Measurements from ENCODE around the gene ZFAND6.
"Not testable (repeated sequence)": the region's sequence is repeated elsewhere in the genome, so short reads cannot be mapped to it uniquely, and the experiment has no call there.

ZFAND6 gene

GRCh38 chr15:80095969-80096368, 36.5 kb downstream of the ZFAND6 start:
- CTCF ChIA-PET: interaction anchor here (0.6 kb wide), 1 partner anchor 169 kb away, joined by 5 read pairs; no protein-coding TSS in a partner anchor
- DNase-seq (ENCODE audit: extremely low spot score): no peak
- no peak for TF ChIP-seq L3MBTL2 (conservative IDR thresholded peaks at IDR 0.05)
- no peak for TF ChIP-seq NFRKB (IDR thresholded peaks at IDR 0.05)
- TF ChIP-seq PKNOX1 (IDR thresholded peaks at IDR 0.05): 0 out of 2 replicates have a peak, but pooled peaks have one; percentile 9
- TF ChIP-seq CTBP1 (IDR thresholded peaks at IDR 0.05; ENCODE audit: borderline replicate concordance): no peak
- no peak for TF ChIP-seq FOXK2 (IDR thresholded peaks at IDR 0.05)
- POLR2A ChIA-PET: no interaction called here

GRCh38 chr15:80098341-80098740, 38.9 kb downstream of the ZFAND6 start:
- DNase-seq (ENCODE audit: extremely low spot score): no peak
- ChIA-PET POLR2A (interaction anchor here (0.9 kb wide), 1 partner anchor 38 kb away, joined by 3 read pairs; no protein-coding TSS in a partner anchor), CTCF (interaction anchor here (0.7 kb wide), 1 partner anchor 10 kb away, joined by 4 read pairs; no protein-coding TSS in a partner anchor)
- no peak for TF ChIP-seq NFRKB (IDR thresholded peaks at IDR 0.05)
- TF ChIP-seq HDGF (IDR thresholded peaks at IDR 0.05; ENCODE audit: borderline replicate concordance): no peak
- no peak for TF ChIP-seq ZNF384 (IDR thresholded peaks at IDR 0.05)
- no peak for TF ChIP-seq PKNOX1 (IDR thresholded peaks at IDR 0.05)
- TF ChIP-seq FOXA1 (IDR thresholded peaks at IDR 0.05): no peak
- TF ChIP-seq L3MBTL2 (conservative IDR thresholded peaks at IDR 0.05): no peak
- no peak for TF ChIP-seq ARNT (IDR thresholded peaks at IDR 0.05)
- no peak for TF ChIP-seq BHLHE40 (IDR thresholded peaks at IDR 0.05; ENCODE audit: borderline replicate concordance)
- TF ChIP-seq LEF1 (IDR thresholded peaks at IDR 0.05; ENCODE audit: borderline replicate concordance): no peak
- TF ChIP-seq TARDBP (IDR thresholded peaks at IDR 0.05): no peak

- POLR2A ChIA-PET: no interaction called here
- DNase-seq (ENCODE audit: extremely low spot score): no peak
- CTCF ChIA-PET: no interaction called here
- TF ChIP-seq L3MBTL2 (conservative IDR thresholded peaks at IDR 0.05) (no peak), CTBP1 (IDR thresholded peaks at IDR 0.05; ENCODE audit: borderline replicate concordance) (no peak), FOXM1 (IDR thresholded peaks at IDR 0.05; ENCODE audit: borderline replicate concordance) (no peak), PKNOX1 (IDR thresholded peaks at IDR 0.05) (no peak), TARDBP (IDR thresholded peaks at IDR 0.05) (no peak), BHLHE40 (IDR thresholded peaks at IDR 0.05; ENCODE audit: borderline replicate concordance) (no peak), ZNF384 (IDR thresholded peaks at IDR 0.05) (no peak), LEF1 (IDR thresholded peaks at IDR 0.05; ENCODE audit: borderline replicate concordance) (no peak), FOXA1 (IDR thresholded peaks at IDR 0.05) (no peak), ARNT (IDR thresholded peaks at IDR 0.05) (no peak), ELF4 (IDR thresholded peaks at IDR 0.05) (no peak), FOXK2 (IDR thresholded peaks at IDR 0.05) (no peak), SUZ12 (IDR thresholded peaks at IDR 0.05) (no peak), NFRKB (IDR thresholded peaks at IDR 0.05) (no peak), HDGF (IDR thresholded peaks at IDR 0.05; ENCODE audit: borderline replicate concordance) (no peak), SP1 (IDR thresholded peaks at IDR 0.05) (no peak)
These were observed 39.8 kb downstream of the ZFAND6 start for GRCh38 chr15:80099241-80099640.

GRCh38 chr15:80099662-80100061, 40.2 kb downstream of the ZFAND6 start:
- DNase-seq (ENCODE audit: extremely low spot score); POLR2A ChIA-PET; CTCF ChIA-PET: not testable (repeated sequence)

GRCh38 chr15:80100247-80100646, 40.8 kb downstream of the ZFAND6 start:
- TF ChIP-seq L3MBTL2 (conservative IDR thresholded peaks at IDR 0.05) (no peak), NFRKB (IDR thresholded peaks at IDR 0.05) (no peak), PKNOX1 (IDR thresholded peaks at IDR 0.05) (no peak), ELF4 (IDR thresholded peaks at IDR 0.05) (no peak), ARNT (IDR thresholded peaks at IDR 0.05) (no peak), FOXA1 (IDR thresholded peaks at IDR 0.05) (no peak), SP1 (IDR thresholded peaks at IDR 0.05) (no peak), HDGF (IDR thresholded peaks at IDR 0.05; ENCODE audit: borderline replicate concordance) (no peak), CTBP1 (IDR thresholded peaks at IDR 0.05; ENCODE audit: borderline replicate concordance) (no peak)
- ChIA-PET POLR2A (no interaction called here), CTCF (no interaction called here)
- no peak for DNase-seq (ENCODE audit: extremely low spot score)

- CTCF ChIA-PET: interaction anchor here (1.0 kb wide), 1 partner anchor 47 kb away, joined by 3 read pairs; no protein-coding TSS in a partner anchor
- no peak for TF ChIP-seq SP1 (IDR thresholded peaks at IDR 0.05)
- no peak for TF ChIP-seq FOXA1 (IDR thresholded peaks at IDR 0.05)
- no peak for TF ChIP-seq FOXK2 (IDR thresholded peaks at IDR 0.05)
- TF ChIP-seq HDGF (IDR thresholded peaks at IDR 0.05; ENCODE audit: borderline replicate concordance): no peak
- no peak for TF ChIP-seq NFRKB (IDR thresholded peaks at IDR 0.05)
- DNase-seq (ENCODE audit: extremely low spot score): no peak
- POLR2A ChIA-PET: no interaction called here
These were observed 45.7 kb downstream of the ZFAND6 start for GRCh38 chr15:80105193-80105592.

GRCh38 chr15:80105595-80105994, 46.1 kb downstream of the ZFAND6 start:
- TF ChIP-seq FOXK2 (IDR thresholded peaks at IDR 0.05) (no peak), TARDBP (IDR thresholded peaks at IDR 0.05) (no peak), PKNOX1 (IDR thresholded peaks at IDR 0.05) (no peak), LEF1 (IDR thresholded peaks at IDR 0.05; ENCODE audit: borderline replicate concordance) (no peak), L3MBTL2 (conservative IDR thresholded peaks at IDR 0.05) (no peak), ARNT (IDR thresholded peaks at IDR 0.05) (no peak), ZNF384 (IDR thresholded peaks at IDR 0.05) (no peak), BHLHE40 (IDR thresholded peaks at IDR 0.05; ENCODE audit: borderline replicate concordance) (no peak), SUZ12 (IDR thresholded peaks at IDR 0.05) (no peak), SP1 (IDR thresholded peaks at IDR 0.05) (no peak), HDGF (IDR thresholded peaks at IDR 0.05; ENCODE audit: borderline replicate concordance) (no peak), NFRKB (IDR thresholded peaks at IDR 0.05) (no peak), FOXA1 (IDR thresholded peaks at IDR 0.05) (no peak), ELF4 (IDR thresholded peaks at IDR 0.05) (no peak)
- CTCF ChIA-PET: no interaction called here
- POLR2A ChIA-PET: no interaction called here
- DNase-seq (ENCODE audit: extremely low spot score): no peak

All from HEK293T (cell line).